Stimulated activated CD8-positive, alpha-beta memory T cell treated with anti-CD3 and anti-CD28 coated beads, Interleukin-12 subunit alpha, Interleukin-12 subunit beta, amount 100 ng/mL, for 24 hours (primary cell): ENCODE results near the gene SNRNP35.
"Not testable (repeated sequence)": the region's sequence is repeated elsewhere in the genome, so short reads cannot be mapped to it uniquely, and the experiment has no call there.

ENCODE experiments used
- DNase-seq: peaks from one replicate; pipeline ENCODE4 v3.0.0-alpha.2; 2020; ENCODE audit errors: extremely low read depth

Gene SNRNP35

GRCh38 chr12:123489580-123489979, 31.6 kb downstream of the SNRNP35 start:
- DNase-seq: no peak

GRCh38 chr12:123490089-123490488, 32.1 kb downstream of the SNRNP35 start:
- no peak for DNase-seq

GRCh38 chr12:123491056-123491455, 33.1 kb downstream of the SNRNP35 start:
- DNase-seq: no peak

- DNase-seq: no peak
Observed at GRCh38 chr12:123491481-123491880, 33.5 kb downstream of the SNRNP35 start.

- not testable (repeated sequence) for DNase-seq
Observed at GRCh38 chr12:123492339-123493039, 34.5 kb downstream of the SNRNP35 start.

GRCh38 chr12:123494124-123494851, 36.3 kb downstream of the SNRNP35 start:
- no peak for DNase-seq

- DNase-seq: no peak
Observed at GRCh38 chr12:123497065-123497464, 39.1 kb downstream of the SNRNP35 start.

GRCh38 chr12:123498126-123498825, 40.3 kb downstream of the SNRNP35 start:
- no peak for DNase-seq

- no peak for DNase-seq
Observed at GRCh38 chr12:123499332-123499731, 41.4 kb downstream of the SNRNP35 start.

GRCh38 chr12:123502163-123502704, 44.3 kb downstream of the SNRNP35 start:
- no peak for DNase-seq

- no peak for DNase-seq
Observed at GRCh38 chr12:123506059-123506842, 48.3 kb downstream of the SNRNP35 start.

GRCh38 chr12:123506843-123507236, 48.9 kb downstream of the SNRNP35 start:
- no peak for DNase-seq

GRCh38 chr12:123512838-123513665, 55.1 kb downstream of the SNRNP35 start:
- no peak for DNase-seq

- no peak for DNase-seq
Observed at GRCh38 chr12:123513805-123514204, 55.9 kb downstream of the SNRNP35 start.

- not testable (repeated sequence) for DNase-seq
Observed at GRCh38 chr12:123514582-123515221, 56.8 kb downstream of the SNRNP35 start.

- no peak for DNase-seq
Observed at GRCh38 chr12:123516216-123516780, 58.4 kb downstream of the SNRNP35 start.
